WTC11 (cell line): Measurements from ENCODE around the gene PLCG2.

ENCODE experiments used
- CREM ChIP-seq: sonication (generic); formaldehyde crosslinking; IDR thresholded peaks from 2 replicates; pipeline ENCODE4 v1.8.1; 2022; ENCODE audit warnings: mild to moderate bottlenecking, missing genetic modification reagents, moderate library complexity
- NR2C2 ChIP-seq: sonication (generic); formaldehyde crosslinking; IDR thresholded peaks from 2 replicates; pipeline ENCODE4 v1.8.0; 2022; ENCODE audit warnings: mild to moderate bottlenecking, missing genetic modification reagents
- TF ChIP-seq, protein P1 (sequence below): fragments of 200-600 bp; IDR thresholded peaks from 2 replicates; pipeline ENCODE4 v1.8.0; 2022; ENCODE audit warnings: antibody characterized with exemption
- TF ChIP-seq, protein P2 (sequence below): sonication (generic); formaldehyde crosslinking; conservative IDR thresholded peaks from 2 replicates; pipeline ENCODE4 v1.8.1; 2023; ENCODE audit warnings: mild to moderate bottlenecking, low read depth, missing genetic modification reagents, moderate library complexity
- TF ChIP-seq, protein P3 (sequence below): sonication (generic); formaldehyde crosslinking; IDR thresholded peaks from 2 replicates; pipeline ENCODE4 v1.8.0; 2022; ENCODE audit warnings: mild to moderate bottlenecking, missing genetic modification reagents

DNA sequence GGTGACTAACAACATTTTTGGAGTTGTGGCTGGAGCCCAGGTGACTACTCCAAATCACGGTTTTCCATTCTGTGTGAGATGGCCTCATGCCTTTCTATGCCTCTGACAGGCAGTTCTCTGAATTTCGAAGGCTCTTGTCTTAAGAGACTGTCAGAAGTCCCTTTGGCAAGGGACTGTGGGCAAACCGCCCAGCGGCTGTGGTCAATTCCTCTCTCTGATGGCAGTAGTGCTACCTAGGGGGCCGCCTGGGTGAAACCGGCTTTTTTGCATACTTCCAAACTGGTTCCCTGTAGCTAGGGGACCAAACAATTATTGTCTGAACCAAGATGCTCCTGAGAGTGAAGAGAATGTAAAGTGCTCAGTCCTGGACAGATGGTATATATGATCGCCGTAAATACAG is 145.9 kb downstream of the PLCG2 start:
- TF ChIP-seq, protein P1, sequence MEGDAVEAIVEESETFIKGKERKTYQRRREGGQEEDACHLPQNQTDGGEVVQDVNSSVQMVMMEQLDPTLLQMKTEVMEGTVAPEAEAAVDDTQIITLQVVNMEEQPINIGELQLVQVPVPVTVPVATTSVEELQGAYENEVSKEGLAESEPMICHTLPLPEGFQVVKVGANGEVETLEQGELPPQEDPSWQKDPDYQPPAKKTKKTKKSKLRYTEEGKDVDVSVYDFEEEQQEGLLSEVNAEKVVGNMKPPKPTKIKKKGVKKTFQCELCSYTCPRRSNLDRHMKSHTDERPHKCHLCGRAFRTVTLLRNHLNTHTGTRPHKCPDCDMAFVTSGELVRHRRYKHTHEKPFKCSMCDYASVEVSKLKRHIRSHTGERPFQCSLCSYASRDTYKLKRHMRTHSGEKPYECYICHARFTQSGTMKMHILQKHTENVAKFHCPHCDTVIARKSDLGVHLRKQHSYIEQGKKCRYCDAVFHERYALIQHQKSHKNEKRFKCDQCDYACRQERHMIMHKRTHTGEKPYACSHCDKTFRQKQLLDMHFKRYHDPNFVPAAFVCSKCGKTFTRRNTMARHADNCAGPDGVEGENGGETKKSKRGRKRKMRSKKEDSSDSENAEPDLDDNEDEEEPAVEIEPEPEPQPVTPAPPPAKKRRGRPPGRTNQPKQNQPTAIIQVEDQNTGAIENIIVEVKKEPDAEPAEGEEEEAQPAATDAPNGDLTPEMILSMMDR = no peak
- TF ChIP-seq NR2C2 (CRISPR knock-in tag) (no peak), CREM (CRISPR knock-in tag) (no peak)
- TF ChIP-seq, protein P2, sequence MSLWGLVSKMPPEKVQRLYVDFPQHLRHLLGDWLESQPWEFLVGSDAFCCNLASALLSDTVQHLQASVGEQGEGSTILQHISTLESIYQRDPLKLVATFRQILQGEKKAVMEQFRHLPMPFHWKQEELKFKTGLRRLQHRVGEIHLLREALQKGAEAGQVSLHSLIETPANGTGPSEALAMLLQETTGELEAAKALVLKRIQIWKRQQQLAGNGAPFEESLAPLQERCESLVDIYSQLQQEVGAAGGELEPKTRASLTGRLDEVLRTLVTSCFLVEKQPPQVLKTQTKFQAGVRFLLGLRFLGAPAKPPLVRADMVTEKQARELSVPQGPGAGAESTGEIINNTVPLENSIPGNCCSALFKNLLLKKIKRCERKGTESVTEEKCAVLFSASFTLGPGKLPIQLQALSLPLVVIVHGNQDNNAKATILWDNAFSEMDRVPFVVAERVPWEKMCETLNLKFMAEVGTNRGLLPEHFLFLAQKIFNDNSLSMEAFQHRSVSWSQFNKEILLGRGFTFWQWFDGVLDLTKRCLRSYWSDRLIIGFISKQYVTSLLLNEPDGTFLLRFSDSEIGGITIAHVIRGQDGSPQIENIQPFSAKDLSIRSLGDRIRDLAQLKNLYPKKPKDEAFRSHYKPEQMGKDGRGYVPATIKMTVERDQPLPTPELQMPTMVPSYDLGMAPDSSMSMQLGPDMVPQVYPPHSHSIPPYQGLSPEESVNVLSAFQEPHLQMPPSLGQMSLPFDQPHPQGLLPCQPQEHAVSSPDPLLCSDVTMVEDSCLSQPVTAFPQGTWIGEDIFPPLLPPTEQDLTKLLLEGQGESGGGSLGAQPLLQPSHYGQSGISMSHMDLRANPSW (CRISPR knock-in tag) = no peak
- TF ChIP-seq, protein P3, sequence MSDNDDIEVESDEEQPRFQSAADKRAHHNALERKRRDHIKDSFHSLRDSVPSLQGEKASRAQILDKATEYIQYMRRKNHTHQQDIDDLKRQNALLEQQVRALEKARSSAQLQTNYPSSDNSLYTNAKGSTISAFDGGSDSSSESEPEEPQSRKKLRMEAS (CRISPR knock-in tag) = no peak
